HG03469 (cell line): ENCODE measurements around the gene TMEM132D.
"Not testable (repeated sequence)": the region's sequence is repeated elsewhere in the genome, so short reads cannot be mapped to it uniquely, and the experiment has no call there.

Experiments
- ATAC-seq: cut with Tn5 transposase; IDR thresholded peaks from one replicate; pipeline ENCODE4 v1.9.1; 2021; ENCODE audit warnings: mild to moderate bottlenecking, moderate library complexity, moderate number of reproducible peaks; ENCODE audit not compliant: unreplicated experiment

TMEM132D gene

GRCh38 chr12:129549020-129549419 lies 354.8 kb downstream of the TMEM132D start:
- not testable (repeated sequence) for ATAC-seq

GRCh38 chr12:129544716-129545115 lies 359.1 kb downstream of the TMEM132D start:
- no peak for ATAC-seq

GRCh38 chr12:129540954-129541353 lies 362.9 kb downstream of the TMEM132D start:
- ATAC-seq, result no peak

GRCh38 chr12:129540249-129540648 lies 363.6 kb downstream of the TMEM132D start:
- ATAC-seq, result no peak

GRCh38 chr12:129538724-129539335 lies 365.0 kb downstream of the TMEM132D start:
- not testable (repeated sequence) for ATAC-seq

- no peak for ATAC-seq
Measured at GRCh38 chr12:129538137-129538536, 365.7 kb downstream of the TMEM132D start.

- no peak for ATAC-seq
Measured at GRCh38 chr12:129534966-129535750, 368.7 kb downstream of the TMEM132D start.

- no peak for ATAC-seq
Measured at GRCh38 chr12:129532707-129533499, 370.9 kb downstream of the TMEM132D start.

GRCh38 chr12:129532082-129532481 lies 371.7 kb downstream of the TMEM132D start:
- ATAC-seq, result no peak

- no peak for ATAC-seq
Measured at GRCh38 chr12:129530984-129531383, 372.8 kb downstream of the TMEM132D start.

- no peak for ATAC-seq
Measured at GRCh38 chr12:129530517-129530916, 373.3 kb downstream of the TMEM132D start.

GRCh38 chr12:129527506-129527905 lies 376.3 kb downstream of the TMEM132D start:
- no peak for ATAC-seq

- no peak for ATAC-seq
Measured at GRCh38 chr12:129523621-129524020, 380.2 kb downstream of the TMEM132D start.

- no peak for ATAC-seq
Measured at GRCh38 chr12:129520739-129521138, 383.1 kb downstream of the TMEM132D start.

- ATAC-seq, result no peak
Measured at GRCh38 chr12:129503802-129504201, 400.0 kb downstream of the TMEM132D start.

- no peak for ATAC-seq
Measured at GRCh38 chr12:129496226-129496625, 407.6 kb downstream of the TMEM132D start.

- ATAC-seq, result no peak
Measured at GRCh38 chr12:129494766-129495165, 409.1 kb downstream of the TMEM132D start.

- ATAC-seq, result no peak
Measured at GRCh38 chr12:129494260-129494659, 409.6 kb downstream of the TMEM132D start.

- no peak for ATAC-seq
Measured at GRCh38 chr12:129489100-129489676, 414.6 kb downstream of the TMEM132D start.

GRCh38 chr12:129486931-129487330 lies 416.9 kb downstream of the TMEM132D start:
- ATAC-seq, result no peak
